OCI-LY3 (cell line): ENCODE results near the gene PIK3CB.

Source experiments
- H2AFZ ChIP-seq: fragments of 200-600, 300-600 bp; shearing (Covaris generic); 2 replicates; pipeline ENCODE4 v1.6.0; 2014; ENCODE audit warnings: antibody characterized with exemption, low read depth, low read length
- H3K27ac ChIP-seq: fragments of 200-600, 300-600 bp; sonication (generic); 2 replicates; pipeline ENCODE4 v1.5.1; 2014; ENCODE audit warnings: mild to moderate bottlenecking, low read length, moderate library complexity, mixed read lengths
- H3K27me3 ChIP-seq: fragments of 200-600, 300-600 bp; sonication (generic); 2 replicates; pipeline ENCODE4 v1.6.1; 2014; ENCODE audit warnings: low read depth, low read length, mixed read lengths
- H3K36me3 ChIP-seq: fragments of 200-600, 300-600 bp; sonication (generic); replicated peaks from 2 replicates; pipeline ENCODE3; 2014; ENCODE audit warnings: low read depth, low read length, mixed read lengths
- H3K4me1 ChIP-seq: fragments of 300-600, 200-600 bp; sonication (generic); 2 replicates; pipeline ENCODE4 v1.6.1; 2014; ENCODE audit warnings: low read length, mixed read lengths
- H3K4me2 ChIP-seq: fragments of 200-600, 300-600 bp; sonication (generic); 2 replicates; pipeline ENCODE4 v1.6.1; 2014; ENCODE audit warnings: low read length, mixed read lengths
- H3K4me3 ChIP-seq: fragments of 300-600, 200-600 bp; sonication (generic); 2 replicates; pipeline ENCODE4 v1.5.1; 2014; ENCODE audit warnings: antibody characterized with exemption, mild to moderate bottlenecking, low read length, moderate library complexity
- H3K79me2 ChIP-seq: fragments of 300-600, 200-600 bp; shearing (Covaris generic); 2 replicates; pipeline ENCODE4 v1.6.1; 2014; ENCODE audit warnings: mild to moderate bottlenecking, low read length, mixed read lengths
- H3K9ac ChIP-seq: fragments of 300-600, 200-600 bp; shearing (Covaris generic); 2 replicates; pipeline ENCODE4 v1.6.0; 2014; ENCODE audit warnings: mild to moderate bottlenecking, low read length, moderate library complexity
- H3K9me3 ChIP-seq: fragments of 200-600, 300-600 bp; shearing (Covaris generic); 2 replicates; pipeline ENCODE4 v1.6.1; 2014; ENCODE audit warnings: low read length, mixed read lengths; ENCODE audit not compliant: insufficient read depth
- H4K20me1 ChIP-seq: fragments of 200-600, 300-600 bp; sonication (generic); 2 replicates; pipeline ENCODE4 v1.6.1; 2016; ENCODE audit warnings: low read length, mixed read lengths; ENCODE audit not compliant: insufficient read depth
- CTCF ChIP-seq: fragments of 200-600, 300-600 bp; sonication (generic); IDR thresholded peaks from 2 replicates; pipeline ENCODE4 v1.5.1; 2014; ENCODE audit warnings: antibody characterized with exemption, low read length, low read depth
- EZH2phosphoT487 ChIP-seq: fragments of 200-600 bp; shearing (Covaris generic); IDR thresholded peaks from 2 replicates; pipeline ENCODE4 v1.6.1; 2018; ENCODE audit warnings: antibody characterized with exemption, mixed run types, low read depth

PIK3CB gene

GRCh38 chr3:138675393-138675792, 159.3 kb downstream of the PIK3CB start:
- 0 out of 2 replicates have a peak, but pooled peaks cover 3% of the 10 kb centered on the region for H3K9me3 ChIP-seq
- no peak overlapping the region for H3K9ac ChIP-seq
- no peak for TF ChIP-seq CTCF
- TF ChIP-seq EZH2phosphoT487: no peak
- H3K4me3 ChIP-seq: no peak overlapping the region
- no peaks in the 10 kb centered on the region for H3K4me1 ChIP-seq
- no peaks in the 10 kb centered on the region for H3K79me2 ChIP-seq
- no peak overlapping the region for H2AFZ ChIP-seq
- H3K27me3 ChIP-seq: no peaks in the 10 kb centered on the region
- no peaks in the 10 kb centered on the region for H4K20me1 ChIP-seq
- H3K4me2 ChIP-seq: no peak overlapping the region
- peaks cover 28% of the 10 kb centered on the region for H3K36me3 ChIP-seq
- no peak overlapping the region for H3K27ac ChIP-seq

- TF ChIP-seq EZH2phosphoT487: no peak
- no peak for TF ChIP-seq CTCF
- H3K36me3 ChIP-seq: peaks cover 28% of the 10 kb centered on the region
Measured at GRCh38 chr3:138673641-138674530, 160.8 kb downstream of the PIK3CB start.

GRCh38 chr3:138670407-138670806, 164.3 kb downstream of the PIK3CB start:
- Histone ChIP-seq H4K20me1 (no peaks in the 10 kb centered on the region), H3K4me2 (no peak overlapping the region), H3K36me3 (peaks cover 20% of the 10 kb centered on the region), H3K9me3 (no peaks in the 10 kb centered on the region), H3K4me3 (no peak overlapping the region), H2AFZ (no peak overlapping the region), H3K4me1 (no peaks in the 10 kb centered on the region), H3K9ac (no peak overlapping the region), H3K27ac (no peak overlapping the region), H3K79me2 (no peaks in the 10 kb centered on the region), H3K27me3 (no peaks in the 10 kb centered on the region)
- TF ChIP-seq EZH2phosphoT487 (no peak), CTCF (no peak)

More at GRCh38 chr3:138673641-138674530, 160.8 kb downstream of the PIK3CB start:
- Histone ChIP-seq H4K20me1 (no peaks in the 10 kb centered on the region), H3K9me3 (0 out of 2 replicates have a peak, but pooled peaks cover 3% of the 10 kb centered on the region), H3K4me2 (no peak overlapping the region), H3K27ac (no peak overlapping the region), H3K27me3 (no peaks in the 10 kb centered on the region), H3K4me1 (no peaks in the 10 kb centered on the region), H3K9ac (no peak overlapping the region), H2AFZ (no peak overlapping the region), H3K79me2 (no peaks in the 10 kb centered on the region), H3K4me3 (no peak overlapping the region)

GRCh38 chr3:138668107-138668506, 166.6 kb downstream of the PIK3CB start:
- Histone ChIP-seq H3K36me3 (peaks cover 15% of the 10 kb centered on the region), H3K79me2 (no peaks in the 10 kb centered on the region), H3K9ac (no peak overlapping the region), H3K27ac (no peak overlapping the region), H3K4me3 (no peak overlapping the region), H3K4me2 (no peak overlapping the region), H4K20me1 (no peaks in the 10 kb centered on the region), H2AFZ (no peak overlapping the region), H3K9me3 (no peaks in the 10 kb centered on the region), H3K4me1 (no peaks in the 10 kb centered on the region), H3K27me3 (no peaks in the 10 kb centered on the region)
- TF ChIP-seq CTCF (no peak), EZH2phosphoT487 (no peak)
